Cardiac fibroblast (primary cell): Measurements from ENCODE around the gene TDG.
"Not testable (repeated sequence)": the region's sequence is repeated elsewhere in the genome, so short reads cannot be mapped to it uniquely, and the experiment has no call there.

Source experiments
- DNase-seq, 2 donors: peaks; one replicate each; pipeline versions ENCODE4 v3.0.0 to v3.0.0-alpha.2; 2010; ENCODE audit warnings: low read depth in 2 of 2
- H3K4me3 ChIP-seq, 2 donors: replicated peaks in 1 of 2; 1 replicate in 1 of 2; 2 replicates in 1 of 2; pipeline ENCODE4 v1.5.1; 2011; ENCODE audit warnings: low read depth in 2 of 2, low read length in 2 of 2, mild to moderate bottlenecking in 2 of 2, moderate library complexity in 1 of 2
- CTCF ChIP-seq: IDR thresholded peaks from one replicate; pipeline ENCODE4 v1.5.1; 2011; ENCODE audit warnings: low read depth, mild to moderate bottlenecking, low read length, inconsistent platforms

Gene TDG

DNA sequence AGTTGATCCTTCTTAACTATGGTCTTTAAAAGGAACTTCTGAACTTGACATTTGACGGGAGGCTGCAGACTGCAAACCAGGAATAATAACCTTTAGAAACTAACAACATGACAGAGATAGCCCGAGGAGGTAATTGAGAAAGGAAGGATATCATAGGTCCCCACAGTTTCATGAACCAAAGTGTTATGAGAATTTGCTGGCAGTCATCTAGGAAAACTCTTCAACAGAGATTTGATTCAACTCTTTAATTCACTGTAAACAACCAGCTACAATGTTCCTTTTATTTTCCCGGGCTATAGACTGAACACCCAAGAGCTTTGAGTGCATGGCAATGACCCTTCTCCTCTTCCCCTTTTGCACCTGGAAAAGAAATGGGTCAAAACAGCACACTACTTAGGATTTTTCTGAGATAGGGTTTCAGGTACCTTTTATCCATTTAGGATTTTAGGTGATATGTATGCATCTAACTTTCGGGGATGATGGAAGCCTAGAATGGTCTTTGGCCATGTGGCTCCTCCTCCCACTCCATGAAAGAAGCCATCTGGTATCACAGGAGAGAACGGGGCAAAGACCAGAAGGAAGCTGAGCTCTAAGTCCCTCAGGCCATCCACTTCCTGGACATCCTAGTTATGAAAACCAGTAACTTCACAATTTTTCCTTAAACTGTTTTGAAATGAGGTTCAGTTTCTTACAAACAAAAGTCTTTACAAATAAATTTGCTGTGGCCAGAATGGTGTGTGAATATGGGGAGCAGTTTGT lies 61.3 kb downstream of the TDG start:
- no peak for TF ChIP-seq CTCF
- DNase-seq, result no peak
- H3K4me3 ChIP-seq, result no peak overlapping the region

DNA sequence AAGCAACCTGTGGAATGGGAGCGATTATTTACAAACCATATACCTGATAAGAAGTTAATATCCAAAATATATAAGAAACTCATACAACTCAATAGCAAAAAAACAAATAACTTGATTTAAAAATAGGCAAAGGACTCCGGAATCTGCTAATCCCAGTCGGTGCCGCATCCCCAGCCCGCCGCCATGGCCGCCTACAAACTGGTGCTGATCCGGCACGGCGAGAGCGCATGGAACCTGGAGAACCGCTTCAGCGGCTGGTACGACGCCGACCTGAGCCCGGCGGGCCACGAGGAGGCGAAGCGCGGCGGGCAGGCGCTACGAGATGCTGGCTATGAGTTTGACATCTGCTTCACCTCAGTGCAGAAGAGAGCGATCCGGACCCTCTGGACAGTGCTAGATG lies 64.9 kb downstream of the TDG start:
- not testable (repeated sequence) for H3K4me3 ChIP-seq, DNase-seq

GRCh38 chr12:104036143-104036542 lies 70.5 kb downstream of the TDG start:
- not testable (repeated sequence) for DNase-seq, H3K4me3 ChIP-seq
